Mesothelial cell of epicardium (in vitro differentiated cells): ENCODE data around the gene CYP26A1. TPM values are rescaled to one million over a fixed set of nuclear protein-coding genes. Genes with fewer than 3 reads are reported as not detected.

Source experiments
- DNase-seq, 2 experiments: peaks; one replicate each; pipeline ENCODE4 v3.0.0; 2021; ENCODE audit warnings: low spot score in 2 of 2; ENCODE audit not compliant: unreplicated experiment in 2 of 2
- H3K27ac Mint-ChIP-seq: 2 replicates; pipeline ENCODE4 v1.8.0; 2021; ENCODE audit warnings: mixed read lengths
- H3K27me3 Mint-ChIP-seq: 2 replicates; pipeline ENCODE4 v1.8.0; 2021; ENCODE audit warnings: low read depth, mixed read lengths
- H3K36me3 Mint-ChIP-seq: 2 replicates; pipeline ENCODE4 v1.8.0; 2021; ENCODE audit warnings: mixed read lengths
- H3K4me1 Mint-ChIP-seq: 2 replicates; pipeline ENCODE4 v1.8.0; 2021; ENCODE audit warnings: mixed read lengths
- H3K4me3 Mint-ChIP-seq: 2 replicates; pipeline ENCODE4 v1.8.0; 2021; ENCODE audit warnings: mild to moderate bottlenecking, moderate library complexity, mixed read lengths
- H3K9me3 Mint-ChIP-seq: 2 replicates; pipeline ENCODE4 v1.8.0; 2021; ENCODE audit warnings: mixed read lengths
- total RNA-seq: library from RNA; stranded (reverse); gene quantifications from 3 replicates; pipeline ENCODE4 v1.2.1, GENCODE V29; 2021
- TF ChIP-seq, protein P1 (sequence below): fragments of 200-600 bp; sonication (generic); IDR thresholded peaks from one replicate; pipeline ENCODE4 v1.5.0; 2021; ENCODE audit warnings: antibody characterized with exemption; ENCODE audit not compliant: unreplicated experiment

Gene CYP26A1
- total RNA-seq, 1 donor from 2014 or later, result 76.0 TPM

DNA sequence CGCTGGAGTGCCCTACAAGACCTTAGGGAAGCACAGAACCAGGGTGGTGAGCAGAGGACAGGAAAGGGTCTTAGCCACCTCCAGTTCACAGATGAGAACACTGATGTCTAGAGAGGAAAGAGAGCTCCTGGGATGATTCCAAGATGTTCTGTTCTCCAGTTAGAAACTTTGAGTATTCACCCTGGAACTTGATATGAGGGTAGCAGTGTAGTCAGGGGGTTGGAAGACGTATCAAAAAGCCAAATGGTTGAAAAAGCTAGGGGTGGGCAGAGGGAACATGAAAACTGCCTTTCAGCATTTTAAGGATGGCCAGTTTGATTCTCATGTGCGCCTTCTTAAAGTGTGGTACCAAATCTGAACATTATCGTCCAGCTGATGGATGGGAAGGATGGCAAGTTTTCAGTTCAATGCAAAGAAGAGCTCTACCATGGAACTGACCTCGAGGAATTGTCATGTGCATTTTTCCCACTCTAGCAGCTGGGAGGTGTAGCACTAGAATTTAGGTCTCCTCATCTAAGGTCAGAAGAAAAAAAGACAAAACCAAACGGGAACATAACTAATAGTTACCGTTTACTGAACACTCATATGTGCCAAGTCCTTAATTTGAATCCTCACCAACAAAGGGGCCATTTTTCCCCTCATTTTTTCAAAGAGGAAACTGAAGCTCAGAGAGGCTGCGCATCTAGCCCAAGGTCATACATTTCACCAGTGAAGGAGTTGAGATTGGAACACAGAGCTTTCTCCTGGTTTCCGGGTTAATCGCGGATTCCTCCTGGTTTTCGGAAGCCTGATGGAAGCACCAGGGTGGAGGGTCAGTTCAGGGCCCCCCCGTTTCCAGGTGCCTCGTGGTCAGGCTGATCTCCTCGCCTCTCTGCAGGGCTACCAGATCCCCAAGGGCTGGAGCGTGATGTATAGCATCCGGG is 6.0 kb upstream of the CYP26A1 start:
- peaks cover 40% of the 10 kb centered on the region for H3K4me1 Mint-ChIP-seq
- TF ChIP-seq, protein P1, sequence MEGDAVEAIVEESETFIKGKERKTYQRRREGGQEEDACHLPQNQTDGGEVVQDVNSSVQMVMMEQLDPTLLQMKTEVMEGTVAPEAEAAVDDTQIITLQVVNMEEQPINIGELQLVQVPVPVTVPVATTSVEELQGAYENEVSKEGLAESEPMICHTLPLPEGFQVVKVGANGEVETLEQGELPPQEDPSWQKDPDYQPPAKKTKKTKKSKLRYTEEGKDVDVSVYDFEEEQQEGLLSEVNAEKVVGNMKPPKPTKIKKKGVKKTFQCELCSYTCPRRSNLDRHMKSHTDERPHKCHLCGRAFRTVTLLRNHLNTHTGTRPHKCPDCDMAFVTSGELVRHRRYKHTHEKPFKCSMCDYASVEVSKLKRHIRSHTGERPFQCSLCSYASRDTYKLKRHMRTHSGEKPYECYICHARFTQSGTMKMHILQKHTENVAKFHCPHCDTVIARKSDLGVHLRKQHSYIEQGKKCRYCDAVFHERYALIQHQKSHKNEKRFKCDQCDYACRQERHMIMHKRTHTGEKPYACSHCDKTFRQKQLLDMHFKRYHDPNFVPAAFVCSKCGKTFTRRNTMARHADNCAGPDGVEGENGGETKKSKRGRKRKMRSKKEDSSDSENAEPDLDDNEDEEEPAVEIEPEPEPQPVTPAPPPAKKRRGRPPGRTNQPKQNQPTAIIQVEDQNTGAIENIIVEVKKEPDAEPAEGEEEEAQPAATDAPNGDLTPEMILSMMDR, result no peak
- no peaks in the 10 kb centered on the region for H3K9me3 Mint-ChIP-seq
- peak overlapping the region; percentile 73 for H3K4me3 Mint-ChIP-seq
- peaks cover 89% of the 10 kb centered on the region for H3K27me3 Mint-ChIP-seq
- no peak overlapping the region for H3K27ac Mint-ChIP-seq
- no peak for DNase-seq
- no peaks in the 10 kb centered on the region for H3K36me3 Mint-ChIP-seq

DNA sequence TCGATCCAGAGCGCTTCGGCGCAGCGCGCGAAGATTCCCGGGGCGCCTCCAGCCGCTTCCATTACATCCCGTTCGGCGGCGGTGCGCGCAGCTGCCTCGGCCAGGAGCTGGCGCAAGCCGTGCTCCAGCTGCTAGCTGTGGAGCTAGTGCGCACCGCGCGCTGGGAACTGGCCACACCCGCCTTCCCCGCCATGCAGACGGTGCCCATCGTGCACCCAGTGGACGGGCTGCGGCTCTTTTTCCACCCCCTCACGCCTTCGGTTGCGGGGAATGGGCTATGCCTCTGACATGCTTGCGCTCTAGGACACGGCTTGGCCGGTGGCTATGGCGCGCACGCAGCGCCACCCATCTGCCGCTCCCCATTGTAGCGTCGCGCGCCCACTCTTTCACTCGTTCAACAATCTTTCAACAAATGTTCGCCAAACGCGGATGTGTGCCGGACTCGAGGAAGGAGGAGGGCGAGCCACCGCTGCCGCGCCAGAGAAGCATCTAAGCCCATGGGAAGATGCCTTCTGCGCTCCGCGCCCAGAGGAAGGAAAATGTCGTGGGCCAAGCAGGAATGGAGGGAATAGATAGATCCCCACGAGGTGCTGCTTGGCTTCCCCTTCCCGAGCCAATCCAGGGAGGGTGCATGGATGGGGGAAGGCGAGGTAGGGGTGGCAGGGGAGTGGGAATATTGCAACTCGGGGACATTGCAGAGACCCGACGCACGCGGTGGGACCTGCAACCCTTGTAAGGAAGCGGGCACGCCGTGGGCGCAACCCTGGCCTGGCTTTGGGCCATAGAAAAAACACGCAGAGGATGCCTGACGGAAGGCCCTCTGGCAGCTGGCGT is 5.1 kb upstream of the CYP26A1 start:
- peaks cover 43% of the 10 kb centered on the region for H3K4me1 Mint-ChIP-seq
- no peaks in the 10 kb centered on the region for H3K36me3 Mint-ChIP-seq
- H3K27me3 Mint-ChIP-seq, result peaks cover 90% of the 10 kb centered on the region
- H3K4me3 Mint-ChIP-seq, result peak overlapping the region; percentile 73
- peak in 1 of 2 experiments; percentile 69 for DNase-seq
- TF ChIP-seq, protein P1, result no peak
- H3K9me3 Mint-ChIP-seq, result no peaks in the 10 kb centered on the region
- H3K27ac Mint-ChIP-seq, result peak overlapping the region; percentile 28

GRCh38 chr10:93069245-93069561 is 4.5 kb upstream of the CYP26A1 start:
- Mint-ChIP-seq H3K4me3 (no peak overlapping the region), H3K36me3 (no peaks in the 10 kb centered on the region), H3K27ac (no peak overlapping the region), H3K27me3 (peaks cover 86% of the 10 kb centered on the region), H3K4me1 (peaks cover 44% of the 10 kb centered on the region), H3K9me3 (no peaks in the 10 kb centered on the region)
- TF ChIP-seq, protein P1, result no peak
- DNase-seq, result no peak

DNA sequence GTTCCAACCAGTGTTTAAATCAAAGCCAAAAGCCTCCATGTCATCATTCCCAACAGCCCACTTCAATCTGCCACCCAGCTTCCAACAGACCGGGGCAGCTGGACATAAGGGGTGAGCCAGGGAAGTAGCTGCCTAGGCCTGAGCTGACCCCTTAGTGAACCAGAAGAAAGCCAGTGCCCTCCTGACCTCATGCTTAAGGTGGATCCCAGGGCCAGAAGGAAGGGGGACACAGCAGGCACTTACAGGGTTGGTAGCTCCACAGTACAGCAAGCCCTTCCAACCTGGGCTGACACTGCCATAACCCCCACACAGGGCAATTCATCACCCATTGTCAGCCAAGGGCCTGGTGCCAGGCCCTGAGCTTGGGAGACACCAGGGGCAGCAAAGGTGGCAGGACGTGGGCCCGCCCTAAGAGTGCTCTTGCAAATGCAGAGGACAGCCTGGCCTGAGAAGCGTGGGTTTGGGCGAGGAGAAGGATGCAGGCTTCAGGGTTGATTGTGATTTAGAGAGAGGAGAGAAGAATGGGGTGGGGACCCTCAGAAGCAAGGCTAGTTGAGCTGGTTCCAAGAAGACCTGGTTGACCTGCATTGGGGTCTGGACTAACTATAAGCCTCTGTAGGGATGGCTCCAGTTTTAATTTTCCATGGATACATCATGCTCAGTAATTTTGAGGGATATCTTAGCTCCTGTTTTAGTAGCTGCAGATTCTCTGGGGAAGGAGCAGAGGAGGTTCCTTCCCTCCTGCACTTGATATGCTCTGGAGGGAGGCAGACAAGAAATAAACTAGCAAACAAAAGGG is 3.1 kb upstream of the CYP26A1 start:
- peaks cover 53% of the 10 kb centered on the region for H3K4me1 Mint-ChIP-seq

DNA sequence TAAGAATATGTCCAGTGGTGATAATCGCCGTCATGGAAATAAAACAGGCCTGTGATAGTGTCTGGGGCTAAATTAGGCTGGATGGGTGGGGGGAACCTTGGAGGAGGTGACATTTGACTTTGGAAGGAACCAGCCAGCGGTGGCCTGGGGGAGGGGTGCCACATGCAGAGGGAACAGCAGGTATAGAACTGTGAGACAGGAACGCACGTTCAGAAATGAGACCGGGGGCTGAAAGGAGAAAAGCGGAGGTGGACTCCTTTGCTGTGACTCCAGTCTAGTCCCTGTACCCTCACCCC is 2.6 kb upstream of the CYP26A1 start:
- H3K4me1 Mint-ChIP-seq, result peaks cover 55% of the 10 kb centered on the region
- TF ChIP-seq, protein P1, result no peak

More for the DNA sequence above, 3.1 kb upstream of the CYP26A1 start:
- Mint-ChIP-seq H3K4me3 (peak overlapping the region; percentile 38), H3K9me3 (no peaks in the 10 kb centered on the region), H3K27ac (peak overlapping the region; percentile 65), H3K36me3 (no peaks in the 10 kb centered on the region), H3K27me3 (peaks cover 86% of the 10 kb centered on the region)
- TF ChIP-seq, protein P1, result no peak
- DNase-seq, result no peak

More for the DNA sequence above, 2.6 kb upstream of the CYP26A1 start:
- Mint-ChIP-seq H3K27me3 (peaks cover 87% of the 10 kb centered on the region), H3K27ac (no peak overlapping the region), H3K36me3 (no peaks in the 10 kb centered on the region), H3K4me3 (peak overlapping the region; percentile 38), H3K9me3 (no peaks in the 10 kb centered on the region)
- DNase-seq, result no peak
